ENCODE measurements around the gene PMPCA. TPM values are rescaled to one million over a fixed set of nuclear protein-coding genes. Genes with fewer than 3 reads are reported as not detected.
A peak's percentile ranks its signal among the peaks of the same experiment; 100 is the strongest.

PMPCA gene
- total and polyA plus RNA-seq, 2 of the 13 experiments (the other 11 are each of a cell fraction or from before 2014, with no cell fraction given) = 70.2 to 88.4 TPM

- TF ChIP-seq BATF2 (CRISPR knock-in tag; IDR thresholded peaks at IDR 0.05) (no peak), ZNF704 (CRISPR knock-in tag; IDR thresholded peaks at IDR 0.05; ENCODE audit: borderline replicate concordance) (no peak), ZNF644 (CRISPR knock-in tag; IDR thresholded peaks at IDR 0.05; ENCODE audit: low read depth) (no peak), NFIB (CRISPR knock-in tag; IDR thresholded peaks at IDR 0.05; ENCODE audit: borderline replicate concordance) (no peak), FOXP1 (IDR thresholded peaks at IDR 0.05) (no peak), FOXP1 (CRISPR knock-in tag; IDR thresholded peaks at IDR 0.05) (no peak), PRMT3 (CRISPR knock-in tag; IDR thresholded peaks at IDR 0.05; ENCODE audit: borderline replicate concordance, low read depth) (no peak), AGO2 (optimal IDR thresholded peaks at IDR 0.05; ENCODE audit: low read depth, low read length) (peak; percentile 94), ZBTB10 (CRISPR knock-in tag; IDR thresholded peaks at IDR 0.05; ENCODE audit: borderline replicate concordance) (no peak), ZMAT5 (CRISPR knock-in tag; IDR thresholded peaks at IDR 0.05; ENCODE audit: borderline replicate concordance, low read depth) (no peak), ZNF276 (CRISPR knock-in tag; IDR thresholded peaks at IDR 0.05; ENCODE audit: low read depth) (0 out of 2 replicates have a peak, but pooled peaks have one; percentile 7), PHB2 (IDR thresholded peaks at IDR 0.05; ENCODE audit: partially characterized antibody) (no peak), SRSF4 (IDR thresholded peaks at IDR 0.05; ENCODE audit: low read depth, low read length, poor library complexity, severe bottlenecking) (no peak), ZNF790 (CRISPR knock-in tag; IDR thresholded peaks at IDR 0.05; ENCODE audit: borderline replicate concordance) (no peak), BORCS8-MEF2B (CRISPR knock-in tag; IDR thresholded peaks at IDR 0.05) (no peak)
These were observed 46.3 kb upstream of the PMPCA start (continued) for GRCh38 chr9:136363949-136364748.

Measured in HepG2 (cell line).